ENCODE measurements around the gene HSPA14.
"Not testable (repeated sequence)": the region's sequence is repeated elsewhere in the genome, so short reads cannot be mapped to it uniquely, and the experiment has no call there.

The HSPA14 gene

GRCh38 chr10:14837757-14838581 is at the start of gene HSPA14, which contains the start of the genes CDNF and MSANTD7:
Gene HSPA14 (plus strand): TSS chr10:14838306. CDS start chr10:14838403, 97 bp downstream.
Gene CDNF (minus strand): TSS chr10:14838037. CDS start chr10:14837946, 91 bp downstream.
Gene MSANTD7 (plus strand): TSS chr10:14838306. CDS start chr10:14842285, 3,979 bp downstream.
- DNase-seq = peak; percentile 91

GRCh38 chr10:14798636-14799035 is 39.5 kb upstream of the HSPA14 start:
- no peak for DNase-seq

- no peak for DNase-seq
Measured at GRCh38 chr10:14800397-14800796, 37.7 kb upstream of the HSPA14 start.

GRCh38 chr10:14801723-14802122 is 36.4 kb upstream of the HSPA14 start:
- DNase-seq = no peak

GRCh38 chr10:14803827-14804226 is 34.3 kb upstream of the HSPA14 start:
- DNase-seq = no peak

GRCh38 chr10:14806318-14806717 is 31.8 kb upstream of the HSPA14 start:
- no peak for DNase-seq

GRCh38 chr10:14810969-14811953 is 26.8 kb upstream of the HSPA14 start:
- DNase-seq = no peak

- no peak for DNase-seq
Measured at GRCh38 chr10:14812271-14812670, 25.8 kb upstream of the HSPA14 start.

GRCh38 chr10:14815681-14816080 is 22.4 kb upstream of the HSPA14 start:
- DNase-seq = no peak

- DNase-seq = not testable (repeated sequence)
Measured at GRCh38 chr10:14816717-14817116, 21.4 kb upstream of the HSPA14 start.

GRCh38 chr10:14820010-14820774 is 17.9 kb upstream of the HSPA14 start:
- DNase-seq = no peak

- no peak for DNase-seq
Measured at GRCh38 chr10:14820775-14821154, 17.3 kb upstream of the HSPA14 start.

- DNase-seq = no peak
Measured at GRCh38 chr10:14821635-14822375, 16.3 kb upstream of the HSPA14 start.

- DNase-seq = no peak
Measured at GRCh38 chr10:14822879-14823755, 15.0 kb upstream of the HSPA14 start.

GRCh38 chr10:14823966-14824365 is 14.1 kb upstream of the HSPA14 start:
- DNase-seq = no peak

GRCh38 chr10:14826076-14826829 is 11.9 kb upstream of the HSPA14 start:
- no peak for DNase-seq

GRCh38 chr10:14833106-14833505 is 5.0 kb upstream of the HSPA14 start:
- no peak for DNase-seq

GRCh38 chr10:14836208-14836607 is 1.9 kb upstream of the HSPA14 start:
- DNase-seq = no peak

GRCh38 chr10:14837003-14837756 is 926 bp upstream of the HSPA14 start:
- no peak for DNase-seq
